CD4-positive, CD25-positive, alpha-beta regulatory T cell (primary cell): ENCODE measurements around the gene PYGM. TPM values are rescaled to one million over a fixed set of nuclear protein-coding genes. Genes with fewer than 3 reads are reported as not detected.

Source experiments
- ATAC-seq, 2 donors: fragments of 150-1000 bp; cut with Tn5 transposase; one replicate each; pipeline ENCODE4 v1.10.0; 2021; ENCODE audit warnings: low read depth in 2 of 2, moderate number of reproducible peaks in 2 of 2, moderate library complexity in 1 of 2
- DNase-seq, 3 donors: peaks; one replicate each; pipeline versions ENCODE4 v3.0.0 to v3.0.0-alpha.2; 2012 to 2022; ENCODE audit warnings: mixed read lengths in 1 of 3
- H3K27ac ChIP-seq: one replicate; pipeline ENCODE4 v1.7.0; 2013; ENCODE audit warnings: mild to moderate bottlenecking, low read length; ENCODE audit not compliant: insufficient read depth, poor library complexity, severe bottlenecking
- H3K27me3 ChIP-seq: one replicate; pipeline ENCODE4 v1.7.0; 2013; ENCODE audit warnings: low read length; ENCODE audit not compliant: control insufficient read depth, insufficient read depth
- H3K36me3 ChIP-seq: one replicate; pipeline ENCODE4 v1.7.0; 2013; ENCODE audit warnings: mild to moderate bottlenecking, low read length, moderate library complexity; ENCODE audit not compliant: control insufficient read depth, insufficient read depth
- H3K4me1 ChIP-seq: 2 replicates; pipeline ENCODE4 v1.7.0; 2013; ENCODE audit warnings: mild to moderate bottlenecking, low read length; ENCODE audit not compliant: insufficient read depth, control insufficient read depth, poor library complexity, severe bottlenecking
- H3K4me3 ChIP-seq: one replicate; pipeline ENCODE4 v1.7.0; 2013; ENCODE audit warnings: low read depth, mild to moderate bottlenecking, low read length, moderate library complexity
- H3K9me3 ChIP-seq, 2 experiments: 1 replicate in 1 of 2; 2 replicates in 1 of 2; pipeline ENCODE4 v1.7.0; 2013; ENCODE audit warnings: low read length in 2 of 2, mild to moderate bottlenecking in 1 of 2, moderate library complexity in 1 of 2; ENCODE audit not compliant: control insufficient read depth in 2 of 2
- H3K27ac Mint-ChIP-seq, 3 donors: one replicate each; pipeline ENCODE4 v1.8.0; 2020 to 2022; ENCODE audit warnings: mild to moderate bottlenecking in 3 of 3, mixed read lengths in 3 of 3, moderate library complexity in 2 of 3
- H3K27me3 Mint-ChIP-seq: one replicate; pipeline ENCODE4 v1.8.0; 2022; ENCODE audit warnings: mild to moderate bottlenecking, mixed read lengths
- H3K36me3 Mint-ChIP-seq: one replicate; pipeline ENCODE4 v1.8.0; 2020; ENCODE audit warnings: mixed read lengths
- H3K4me1 Mint-ChIP-seq, 4 donors: one replicate each; pipeline ENCODE4 v1.8.0; 2020 to 2022; ENCODE audit warnings: mixed read lengths in 4 of 4, mild to moderate bottlenecking in 1 of 4
- H3K4me3 Mint-ChIP-seq, 4 donors: one replicate each; pipeline ENCODE4 v1.8.0; 2020 to 2022; ENCODE audit warnings: mild to moderate bottlenecking in 4 of 4, mixed read lengths in 4 of 4, moderate library complexity in 3 of 4
- H3K9me3 Mint-ChIP-seq, 7 donors: one replicate each; pipeline ENCODE4 v1.8.0; 2020 to 2022; ENCODE audit warnings: mixed read lengths in 7 of 7, mild to moderate bottlenecking in 3 of 7, moderate library complexity in 2 of 7
- polyA plus RNA-seq, 4 donors: library from polyadenylated mRNA; unstranded; fragments of 300-500 nt; fragmentation: Illumina TruSeq; gene quantifications; one replicate each; pipeline ENCODE4 v1.2.3, GENCODE V29; 2021
- total RNA-seq: library from RNA; stranded (reverse); gene quantifications from one replicate; pipeline ENCODE4 v1.2.3, GENCODE V29; 2022

PYGM gene
- total and polyA plus RNA-seq, 5 donors from 2014 or later, result 0.17 to 10.9 (median 0.43) TPM; not detected in 2

- Mint-ChIP-seq H3K9me3 (peaks cover 0 to 2% (median 0%) of the 10 kb centered on the region in 7 donors), H3K4me3 (no peak overlapping the region), H3K27ac (no peak overlapping the region), H3K27me3 (peaks cover 83% of the 10 kb centered on the region), H3K4me1 (peaks cover 0 to 15% (median 5%) of the 10 kb centered on the region in 4 donors), H3K36me3 (no peaks in the 10 kb centered on the region)
- H3K9me3 ChIP-seq, result no peaks in the 10 kb centered on the region
- no peaks in the 10 kb centered on the region for H3K36me3 ChIP-seq
- H3K27me3 ChIP-seq, result peaks cover 7% of the 10 kb centered on the region
- no peak overlapping the region for H3K4me3 ChIP-seq
- H3K4me1 ChIP-seq, result peaks cover 2% of the 10 kb centered on the region
- DNase-seq (no peak), ATAC-seq (no peak)
- no peak overlapping the region for H3K27ac ChIP-seq
Observed at GRCh38 chr11:64718084-64718779, 41.5 kb downstream of the PYGM start.

DNA sequence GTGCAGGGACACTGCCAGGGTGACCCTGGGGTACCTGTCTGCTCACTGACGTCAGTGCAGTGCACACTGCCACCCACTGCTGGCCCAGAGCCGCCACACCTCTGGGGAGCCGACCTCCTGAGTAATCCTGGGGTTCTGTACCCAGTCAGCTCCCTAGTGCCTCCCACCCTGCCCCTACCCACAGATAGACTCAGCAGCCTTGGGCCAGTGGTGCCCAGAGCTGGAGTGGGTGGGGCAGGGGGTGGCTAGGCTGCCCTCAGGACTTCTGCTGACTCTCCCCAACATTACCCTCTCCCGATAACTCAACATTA, 42.6 kb downstream of the PYGM start:
- peaks cover 0 to 2% (median 0%) of the 10 kb centered on the region in 7 donors for H3K9me3 Mint-ChIP-seq
- peaks cover 7% of the 10 kb centered on the region for H3K27me3 ChIP-seq
- H3K4me1 Mint-ChIP-seq, result peaks cover 0 to 15% (median 7%) of the 10 kb centered on the region in 4 donors
- H3K4me1 ChIP-seq, result peaks cover 12% of the 10 kb centered on the region
- H3K4me3 ChIP-seq, result no peak overlapping the region
- H3K4me3 Mint-ChIP-seq, result no peak overlapping the region
- no peak overlapping the region for H3K27ac Mint-ChIP-seq
- ATAC-seq (no peak), DNase-seq (no peak)
- H3K36me3 ChIP-seq, result no peaks in the 10 kb centered on the region
- H3K9me3 ChIP-seq, result no peaks in the 10 kb centered on the region
- H3K27me3 Mint-ChIP-seq, result peaks cover 82% of the 10 kb centered on the region
- H3K27ac ChIP-seq, result no peak overlapping the region
- no peaks in the 10 kb centered on the region for H3K36me3 Mint-ChIP-seq

- peaks cover 0 to 2% (median 0%) of the 10 kb centered on the region in 7 donors for H3K9me3 Mint-ChIP-seq
Observed at GRCh38 chr11:64716473-64717267, 43.1 kb downstream of the PYGM start.

GRCh38 chr11:64715756-64716472, 43.9 kb downstream of the PYGM start:
- DNase-seq (no peak), ATAC-seq (no peak)
- Mint-ChIP-seq H3K4me3 (no peak overlapping the region), H3K27me3 (peaks cover 80% of the 10 kb centered on the region), H3K36me3 (no peaks in the 10 kb centered on the region), H3K9me3 (peaks cover 0 to 2% (median 0%) of the 10 kb centered on the region in 7 donors), H3K4me1 (peaks cover 0 to 22% (median 8%) of the 10 kb centered on the region in 4 donors), H3K27ac (no peak overlapping the region)
- H3K4me3 ChIP-seq, result no peak overlapping the region
- no peaks in the 10 kb centered on the region for H3K36me3 ChIP-seq
- peaks cover 7% of the 10 kb centered on the region for H3K27me3 ChIP-seq
- H3K27ac ChIP-seq, result no peak overlapping the region
- H3K9me3 ChIP-seq, result no peaks in the 10 kb centered on the region
- peaks cover 17% of the 10 kb centered on the region for H3K4me1 ChIP-seq

More at GRCh38 chr11:64716473-64717267, 43.1 kb downstream of the PYGM start:
- H3K4me3 Mint-ChIP-seq, result peak overlapping the region in 1 of 4 donors; percentile 47
- Histone ChIP-seq H3K4me3 (no peak overlapping the region), H3K36me3 (no peaks in the 10 kb centered on the region), H3K4me1 (peaks cover 17% of the 10 kb centered on the region), H3K9me3 (no peaks in the 10 kb centered on the region), H3K27ac (no peak overlapping the region), H3K27me3 (peaks cover 7% of the 10 kb centered on the region)
- no peak for ATAC-seq
- H3K27ac Mint-ChIP-seq, result no peak overlapping the region
- no peaks in the 10 kb centered on the region for H3K36me3 Mint-ChIP-seq
- DNase-seq, result no peak
- H3K27me3 Mint-ChIP-seq, result peaks cover 82% of the 10 kb centered on the region
- peaks cover 0 to 17% (median 8%) of the 10 kb centered on the region in 4 donors for H3K4me1 Mint-ChIP-seq

GRCh38 chr11:64715110-64715509, 44.7 kb downstream of the PYGM start:
- Mint-ChIP-seq H3K4me3 (peak overlapping the region in 2 of 4 donors; percentile 31 to 75), H3K36me3 (no peaks in the 10 kb centered on the region), H3K4me1 (peaks cover 0 to 25% (median 8%) of the 10 kb centered on the region in 4 donors), H3K27ac (peak overlapping the region in 1 of 3 donors; percentile 79), H3K27me3 (peaks cover 82% of the 10 kb centered on the region), H3K9me3 (peaks cover 0 to 2% (median 0%) of the 10 kb centered on the region in 7 donors)
- peaks cover 15% of the 10 kb centered on the region for H3K27me3 ChIP-seq
- H3K4me1 ChIP-seq, result peaks cover 17% of the 10 kb centered on the region
- DNase-seq (no peak), ATAC-seq (no peak)
- H3K27ac ChIP-seq, result no peak overlapping the region
- H3K9me3 ChIP-seq, result no peaks in the 10 kb centered on the region
- no peaks in the 10 kb centered on the region for H3K36me3 ChIP-seq
- no peak overlapping the region for H3K4me3 ChIP-seq

GRCh38 chr11:64714666-64715065, 45.1 kb downstream of the PYGM start:
- no peaks in the 10 kb centered on the region for H3K36me3 Mint-ChIP-seq
- H3K36me3 ChIP-seq, result no peaks in the 10 kb centered on the region
- peaks cover 16% of the 10 kb centered on the region for H3K27me3 ChIP-seq
- H3K4me3 ChIP-seq, result no peak overlapping the region
- no peaks in the 10 kb centered on the region for H3K9me3 ChIP-seq
- no peak for ATAC-seq
- H3K27me3 Mint-ChIP-seq, result peaks cover 82% of the 10 kb centered on the region
- H3K27ac ChIP-seq, result no peak overlapping the region
- H3K4me1 Mint-ChIP-seq, result peaks cover 0 to 25% (median 8%) of the 10 kb centered on the region in 4 donors
- H3K4me3 Mint-ChIP-seq, result peak overlapping the region in 3 of 4 donors; percentile 54 to 76 (median 75)
- H3K27ac Mint-ChIP-seq, result no peak overlapping the region
- no peak for DNase-seq
- H3K4me1 ChIP-seq, result peaks cover 17% of the 10 kb centered on the region
- peaks cover 0 to 2% (median 0%) of the 10 kb centered on the region in 7 donors for H3K9me3 Mint-ChIP-seq

GRCh38 chr11:64713781-64714363, 45.9 kb downstream of the PYGM start:
- Mint-ChIP-seq H3K4me1 (peaks cover 0 to 25% (median 8%) of the 10 kb centered on the region in 4 donors), H3K27ac (no peak overlapping the region), H3K9me3 (peaks cover 0 to 2% (median 0%) of the 10 kb centered on the region in 7 donors), H3K36me3 (no peaks in the 10 kb centered on the region), H3K27me3 (peaks cover 79% of the 10 kb centered on the region), H3K4me3 (peak overlapping the region; percentile 33 to 76 (median 59))
- H3K9me3 ChIP-seq, result no peaks in the 10 kb centered on the region
- no peak overlapping the region for H3K4me3 ChIP-seq
- no peak for DNase-seq
- ATAC-seq, result no peak
- peaks cover 17% of the 10 kb centered on the region for H3K4me1 ChIP-seq
- H3K36me3 ChIP-seq, result no peaks in the 10 kb centered on the region
- H3K27ac ChIP-seq, result no peak overlapping the region
- peaks cover 20% of the 10 kb centered on the region for H3K27me3 ChIP-seq
